K562 (cell line): ENCODE data around the gene HCST. TPM values are rescaled to one million over a fixed set of nuclear protein-coding genes. Genes with fewer than 3 reads are reported as not detected.

ENCODE experiments used
- COPS2 ChIP-seq: fragments of 450-650 bp; conservative IDR thresholded peaks from 2 replicates; pipeline ENCODE4 v1.6.1; 2016; ENCODE audit warnings: mild to moderate bottlenecking, moderate library complexity
- CTCF ChIP-seq, 3 experiments: IDR thresholded peaks in 2 of 3; conservative IDR thresholded peaks in 1 of 3; 2 replicates each; pipeline ENCODE4 v1.5.1; 2011 to 2012; ENCODE audit warnings: low read length in 3 of 3, mild to moderate bottlenecking in 3 of 3, control low read depth in 2 of 3, improper control_type of control experiment in 1 of 3, inconsistent platforms in 1 of 3, low read depth in 1 of 3, mixed read lengths in 1 of 3, moderate library complexity in 1 of 3; ENCODE audit not compliant: insufficient read depth in 2 of 3
- DACH1 ChIP-seq: fragments of 450-650 bp; IDR thresholded peaks from 2 replicates; pipeline ENCODE4 v1.6.1; 2018; ENCODE audit not compliant: partially characterized antibody
- HDAC2 ChIP-seq: fragments of 450-650 bp; IDR thresholded peaks from 2 replicates; pipeline ENCODE4 v1.6.1; 2016; ENCODE audit warnings: mild to moderate bottlenecking
- HES1 ChIP-seq: fragments of 450-650 bp; IDR thresholded peaks from 2 replicates; pipeline ENCODE4 v1.6.1; 2016; ENCODE audit warnings: low read depth, mild to moderate bottlenecking, moderate library complexity
- HINFP ChIP-seq: fragments of 450-650 bp; conservative IDR thresholded peaks from 2 replicates; pipeline ENCODE4 v1.6.1; 2016; ENCODE audit warnings: missing genetic modification characterization, low read depth, mild to moderate bottlenecking, control low read depth, missing compliant biosample characterization
- HMGN3 ChIP-seq: IDR thresholded peaks from 2 replicates; pipeline ENCODE4 v1.6.1; 2011; ENCODE audit warnings: borderline replicate concordance, low read depth, mild to moderate bottlenecking, mixed read lengths, low read length; ENCODE audit not compliant: insufficient read length; ENCODE audit errors: extremely low read depth
- KHSRP ChIP-seq: fragments of 450-650 bp; IDR thresholded peaks from 2 replicates; pipeline ENCODE4 v1.6.1; 2017
- KLF16 ChIP-seq: IDR thresholded peaks from 2 replicates; pipeline ENCODE4 v1.6.1; 2016; ENCODE audit warnings: antibody characterized with exemption
- MED1 ChIP-seq: sonication (generic); formaldehyde crosslinking; IDR thresholded peaks from 2 replicates; pipeline ENCODE4 v1.8.1; 2023; ENCODE audit warnings: missing genetic modification reagents, borderline replicate concordance
- MYBL2 ChIP-seq, 2 experiments: fragments of 450-650 bp in 1 of 2; sonication (generic) in 1 of 2; formaldehyde crosslinking in 1 of 2; IDR thresholded peaks; 2 replicates each; pipeline versions ENCODE4 v1.6.1 to v1.8.1; 2017 to 2022; ENCODE audit warnings: borderline replicate concordance in 1 of 2, inconsistent platforms in 1 of 2, low read depth in 1 of 2, mild to moderate bottlenecking in 1 of 2, missing genetic modification reagents in 1 of 2, moderate library complexity in 1 of 2
- RAD21 ChIP-seq, 2 experiments: fragments of 250-450 bp in 1 of 2; fragments of 450-650 bp in 1 of 2; sonication (Bioruptor Pico) in 1 of 2; formaldehyde crosslinking in 1 of 2; IDR thresholded peaks in 1 of 2; conservative IDR thresholded peaks in 1 of 2; 2 replicates each; pipeline versions ENCODE4 v1.4.0 to v1.8.0; 2020 to 2022; ENCODE audit warnings: mild to moderate bottlenecking in 2 of 2, moderate library complexity in 1 of 2
- STAT5A ChIP-seq: IDR thresholded peaks from 2 replicates; pipeline ENCODE4 v1.6.1; 2012; ENCODE audit warnings: low read length, inconsistent platforms, borderline replicate concordance
- ZC3H4 ChIP-seq: sonication (generic); formaldehyde crosslinking; IDR thresholded peaks from 2 replicates; pipeline ENCODE4 v1.9.0; 2021; ENCODE audit warnings: missing genetic modification reagents, borderline replicate concordance
- ZNF41 ChIP-seq: fragments of 250-450 bp; sonication (Bioruptor Pico); conservative IDR thresholded peaks from 2 replicates; pipeline ENCODE4 v1.4.0; 2020; ENCODE audit warnings: mild to moderate bottlenecking
- polyA plus RNA-seq, 8 experiments: library from polyadenylated mRNA; depleted of rRNA in 4 of 8; stranded (reverse) in 5 of 8; unstranded in 3 of 8; fragments of >200 nt; fragmentation: Nextera tagmentation in 2 of 8; fragmentation: Illumina TruSeq in 1 of 8; extraction: Ambion mirVana in 2 of 8; extraction: Trizol in 1 of 8; gene quantifications; 2 replicates each; pipeline versions ENCODE4 v1.2.1 to v1.2.3, GENCODE V29; 2011 to 2014; ENCODE audit warnings: inconsistent platforms in 1 of 8, missing spikeins in 1 of 8
- total RNA-seq, 7 experiments: library from RNA; depleted of rRNA in 6 of 7; stranded (reverse); fragments of >200 nt in 6 of 7; fragmentation: Illumina TruSeq in 2 of 7; extraction: Trizol in 2 of 7; gene quantifications; 2 replicates each; pipeline versions ENCODE4 v1.2.1 to v1.2.3, GENCODE V29; 2011 to 2021; ENCODE audit warnings: low replicate concordance in 1 of 7
- TF ChIP-seq, protein P1 (sequence below), 2 experiments: fragments of 450-650 bp in 1 of 2; sonication (generic) in 1 of 2; formaldehyde crosslinking in 1 of 2; IDR thresholded peaks in 1 of 2; conservative IDR thresholded peaks in 1 of 2; 2 replicates each; pipeline versions ENCODE4 v1.6.1 to v1.8.1; 2016 to 2023; ENCODE audit warnings: mild to moderate bottlenecking in 2 of 2, moderate library complexity in 2 of 2, inconsistent platforms in 1 of 2, missing genetic modification reagents in 1 of 2
- TF ChIP-seq, protein P2 (sequence below): fragments of 250-450 bp; sonication (Bioruptor Pico); IDR thresholded peaks from 2 replicates; pipeline ENCODE4 v1.8.0; 2021; ENCODE audit warnings: mild to moderate bottlenecking, moderate library complexity
- TF ChIP-seq, protein P3 (sequence below), 2 experiments: IDR thresholded peaks; 2 replicates each; pipeline ENCODE4 v1.6.1; 2011; ENCODE audit warnings: borderline replicate concordance in 1 of 2, control low read depth in 1 of 2, low read depth in 1 of 2, low read length in 1 of 2, mild to moderate bottlenecking in 1 of 2, mixed read lengths in 1 of 2, moderate library complexity in 1 of 2; ENCODE audit not compliant: insufficient read depth in 1 of 2, insufficient read length in 1 of 2, poor library complexity in 1 of 2, severe bottlenecking in 1 of 2; ENCODE audit errors: extremely low read depth in 1 of 2

HCST gene
- total and polyA plus RNA-seq, 9 of the 15 experiments (the other 6 are each of a cell fraction or from before 2014, with no cell fraction given), result 0.29 to 1.9 (median 0.95) TPM; not detected in 2

- TF ChIP-seq MYBL2 (IDR thresholded peaks at IDR 0.05; ENCODE audit: low read depth) (no peak), MYBL2 (CRISPR knock-in tag; IDR thresholded peaks at IDR 0.05; ENCODE audit: borderline replicate concordance) (no peak), MED1 (CRISPR knock-in tag) (no peak), STAT5A (no peak), RAD21 (CRISPR knock-in tag; conservative IDR thresholded peaks at IDR 0.05 in 1 of 2, IDR thresholded peaks at IDR 0.05 in 1 of 2) (no peak), KLF16 (no peak), ZNF41 (CRISPR knock-in tag) (no peak), HINFP (tag) (no peak), HES1 (no peak), KHSRP (no peak), DACH1 (no peak), HMGN3 (peak; percentile 66), ZC3H4 (CRISPR knock-in tag) (no peak), COPS2 (no peak), HDAC2 (0 out of 2 replicates have a peak, but pooled peaks have one; percentile 17), CTCF (IDR thresholded peaks at IDR 0.05 in 2 of 3, conservative IDR thresholded peaks at IDR 0.05 in 1 of 3; ENCODE audit: insufficient read depth in 2 of 3, low read depth in 1 of 3, low read length in 3 of 3) (no peak)
- TF ChIP-seq, protein P1, sequence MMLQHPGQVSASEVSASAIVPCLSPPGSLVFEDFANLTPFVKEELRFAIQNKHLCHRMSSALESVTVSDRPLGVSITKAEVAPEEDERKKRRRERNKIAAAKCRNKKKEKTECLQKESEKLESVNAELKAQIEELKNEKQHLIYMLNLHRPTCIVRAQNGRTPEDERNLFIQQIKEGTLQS (IDR thresholded peaks at IDR 0.05), result no peak
- TF ChIP-seq, protein P1 (CRISPR knock-in tag; conservative IDR thresholded peaks at IDR 0.05), result no peak
- TF ChIP-seq, protein P2, sequence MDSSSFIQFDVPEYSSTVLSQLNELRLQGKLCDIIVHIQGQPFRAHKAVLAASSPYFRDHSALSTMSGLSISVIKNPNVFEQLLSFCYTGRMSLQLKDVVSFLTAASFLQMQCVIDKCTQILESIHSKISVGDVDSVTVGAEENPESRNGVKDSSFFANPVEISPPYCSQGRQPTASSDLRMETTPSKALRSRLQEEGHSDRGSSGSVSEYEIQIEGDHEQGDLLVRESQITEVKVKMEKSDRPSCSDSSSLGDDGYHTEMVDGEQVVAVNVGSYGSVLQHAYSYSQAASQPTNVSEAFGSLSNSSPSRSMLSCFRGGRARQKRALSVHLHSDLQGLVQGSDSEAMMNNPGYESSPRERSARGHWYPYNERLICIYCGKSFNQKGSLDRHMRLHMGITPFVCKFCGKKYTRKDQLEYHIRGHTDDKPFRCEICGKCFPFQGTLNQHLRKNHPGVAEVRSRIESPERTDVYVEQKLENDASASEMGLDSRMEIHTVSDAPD, result no peak
- TF ChIP-seq, protein P3, sequence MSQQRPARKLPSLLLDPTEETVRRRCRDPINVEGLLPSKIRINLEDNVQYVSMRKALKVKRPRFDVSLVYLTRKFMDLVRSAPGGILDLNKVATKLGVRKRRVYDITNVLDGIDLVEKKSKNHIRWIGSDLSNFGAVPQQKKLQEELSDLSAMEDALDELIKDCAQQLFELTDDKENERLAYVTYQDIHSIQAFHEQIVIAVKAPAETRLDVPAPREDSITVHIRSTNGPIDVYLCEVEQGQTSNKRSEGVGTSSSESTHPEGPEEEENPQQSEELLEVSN (IDR thresholded peaks at IDR 0.05; ENCODE audit: borderline replicate concordance in 1 of 2, extremely low read depth in 1 of 2, insufficient read depth in 1 of 2, insufficient read length in 1 of 2, low read depth in 1 of 2, low read length in 1 of 2, poor library complexity in 1 of 2, severe bottlenecking in 1 of 2), result peak in 1 of 2 experiments; percentile 52
These were observed 2.6 kb upstream of the HCST start (continued) for GRCh38 chr19:35899547-35900214.
